ENCODE data around the gene AUTS2.

DNA sequence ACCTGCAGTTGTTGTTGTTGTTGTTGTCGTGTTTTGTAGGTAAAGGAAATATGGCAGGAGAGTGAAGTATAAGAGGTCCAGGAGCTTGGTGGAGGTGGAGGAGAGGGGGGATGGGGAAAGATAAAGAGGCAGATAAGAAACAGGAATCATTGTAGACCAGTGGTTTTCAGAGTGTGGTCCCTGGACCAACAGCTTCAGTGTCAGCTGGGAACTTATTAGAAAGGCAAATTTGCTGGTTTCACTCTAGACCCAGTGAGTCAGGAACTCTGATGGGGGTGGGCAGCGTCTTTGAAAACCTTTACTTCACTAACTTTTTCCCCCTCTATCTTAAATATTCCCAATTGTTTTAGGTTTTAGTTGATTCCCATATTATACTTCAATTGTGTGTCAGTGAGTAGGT, 241.5 kb downstream of the AUTS2 start:
- TF ChIP-seq, protein P1, sequence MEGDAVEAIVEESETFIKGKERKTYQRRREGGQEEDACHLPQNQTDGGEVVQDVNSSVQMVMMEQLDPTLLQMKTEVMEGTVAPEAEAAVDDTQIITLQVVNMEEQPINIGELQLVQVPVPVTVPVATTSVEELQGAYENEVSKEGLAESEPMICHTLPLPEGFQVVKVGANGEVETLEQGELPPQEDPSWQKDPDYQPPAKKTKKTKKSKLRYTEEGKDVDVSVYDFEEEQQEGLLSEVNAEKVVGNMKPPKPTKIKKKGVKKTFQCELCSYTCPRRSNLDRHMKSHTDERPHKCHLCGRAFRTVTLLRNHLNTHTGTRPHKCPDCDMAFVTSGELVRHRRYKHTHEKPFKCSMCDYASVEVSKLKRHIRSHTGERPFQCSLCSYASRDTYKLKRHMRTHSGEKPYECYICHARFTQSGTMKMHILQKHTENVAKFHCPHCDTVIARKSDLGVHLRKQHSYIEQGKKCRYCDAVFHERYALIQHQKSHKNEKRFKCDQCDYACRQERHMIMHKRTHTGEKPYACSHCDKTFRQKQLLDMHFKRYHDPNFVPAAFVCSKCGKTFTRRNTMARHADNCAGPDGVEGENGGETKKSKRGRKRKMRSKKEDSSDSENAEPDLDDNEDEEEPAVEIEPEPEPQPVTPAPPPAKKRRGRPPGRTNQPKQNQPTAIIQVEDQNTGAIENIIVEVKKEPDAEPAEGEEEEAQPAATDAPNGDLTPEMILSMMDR (IDR thresholded peaks at IDR 0.05), result no peak
- no peak for TF ChIP-seq POLR2A (IDR thresholded peaks at IDR 0.05)
